HUDEP-2 (cell line): ENCODE results near the gene RBMS1.
A peak's percentile ranks its signal among the peaks of the same experiment; 100 is the strongest.

Source experiments
- DNase-seq, 76 experiments: peaks; one replicate each; lab custom pipeline; 2025; ENCODE audit not compliant: unreplicated experiment in 76 of 76; lab: John Stamatoyannopoulos, UW

Gene RBMS1

GRCh38 chr2:160417745-160418397 is 75.7 kb downstream of the RBMS1 start:
- DNase-seq = no peak

- DNase-seq = no peak
These were observed 77.6 kb downstream of the RBMS1 start for GRCh38 chr2:160415991-160416390.

- DNase-seq = no peak
These were observed 81.7 kb downstream of the RBMS1 start for GRCh38 chr2:160411955-160412354.

- no peak for DNase-seq
These were observed 82.4 kb downstream of the RBMS1 start for GRCh38 chr2:160411167-160411566.

DNA sequence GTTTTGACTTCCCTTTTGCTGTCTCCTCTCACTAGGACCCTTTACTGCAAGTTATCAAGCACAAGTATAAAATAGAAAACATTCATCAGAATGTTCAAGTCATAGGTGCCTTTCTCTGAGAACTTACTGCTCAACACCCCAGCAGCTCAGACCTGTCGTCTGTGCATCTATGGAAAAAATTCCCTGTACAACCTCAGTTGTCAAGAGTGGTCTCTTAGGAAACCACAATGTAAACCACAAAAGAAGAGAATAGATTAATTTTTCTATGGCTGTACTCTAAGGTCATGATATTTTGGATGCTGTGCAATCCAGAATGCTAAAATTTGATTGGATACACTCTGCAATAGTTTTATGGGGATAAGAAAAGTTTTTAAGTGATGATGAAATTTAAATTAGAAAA is 84.1 kb downstream of the RBMS1 start:
- DNase-seq = no peak

GRCh38 chr2:160408959-160409291 is 84.7 kb downstream of the RBMS1 start:
- DNase-seq = no peak

- DNase-seq = no peak
These were observed 85.2 kb downstream of the RBMS1 start for GRCh38 chr2:160408173-160408958.

DNA sequence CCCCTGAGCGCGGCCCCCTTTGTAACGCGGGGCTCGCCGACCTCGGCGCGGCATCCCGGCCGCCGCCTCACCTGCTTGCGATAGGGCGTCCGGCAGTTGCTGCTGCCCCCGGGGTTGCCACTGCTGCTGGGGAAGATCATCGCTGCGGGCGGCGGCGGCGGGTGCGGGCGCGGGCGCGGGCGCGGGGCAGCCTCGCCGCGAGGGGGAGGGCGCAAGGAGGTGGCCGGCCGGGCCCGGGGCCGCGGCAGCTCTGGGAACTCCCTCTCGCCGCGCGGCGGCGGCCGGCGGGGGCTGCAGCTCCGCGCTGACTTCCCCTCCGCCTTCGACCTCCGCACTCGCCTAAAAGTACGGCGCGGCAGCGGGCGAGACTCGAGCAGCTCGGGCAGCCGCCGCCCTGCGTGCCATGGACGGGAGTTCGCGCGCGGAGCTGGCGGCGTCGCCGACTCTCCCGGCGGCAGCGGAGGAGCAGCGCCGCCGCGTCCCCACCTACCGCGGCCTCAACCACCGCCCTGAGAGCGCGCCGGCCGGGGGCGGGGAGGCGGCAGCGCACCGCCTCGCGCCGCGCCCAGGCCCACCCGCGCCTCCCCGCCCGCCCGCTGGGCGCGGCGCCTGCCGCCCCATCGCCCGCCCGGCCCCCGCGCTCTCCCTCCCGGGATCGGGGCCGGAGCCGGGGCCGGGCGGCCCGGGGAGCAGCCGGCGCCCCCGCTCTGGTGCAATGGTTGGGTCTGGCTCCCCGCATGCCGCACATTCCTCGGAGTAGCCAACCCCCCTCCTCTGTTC is 86.0 kb downstream of the RBMS1 start:
- DNase-seq = peak in 40 of 76 experiments; percentile 6 to 68 (median 34)

DNA sequence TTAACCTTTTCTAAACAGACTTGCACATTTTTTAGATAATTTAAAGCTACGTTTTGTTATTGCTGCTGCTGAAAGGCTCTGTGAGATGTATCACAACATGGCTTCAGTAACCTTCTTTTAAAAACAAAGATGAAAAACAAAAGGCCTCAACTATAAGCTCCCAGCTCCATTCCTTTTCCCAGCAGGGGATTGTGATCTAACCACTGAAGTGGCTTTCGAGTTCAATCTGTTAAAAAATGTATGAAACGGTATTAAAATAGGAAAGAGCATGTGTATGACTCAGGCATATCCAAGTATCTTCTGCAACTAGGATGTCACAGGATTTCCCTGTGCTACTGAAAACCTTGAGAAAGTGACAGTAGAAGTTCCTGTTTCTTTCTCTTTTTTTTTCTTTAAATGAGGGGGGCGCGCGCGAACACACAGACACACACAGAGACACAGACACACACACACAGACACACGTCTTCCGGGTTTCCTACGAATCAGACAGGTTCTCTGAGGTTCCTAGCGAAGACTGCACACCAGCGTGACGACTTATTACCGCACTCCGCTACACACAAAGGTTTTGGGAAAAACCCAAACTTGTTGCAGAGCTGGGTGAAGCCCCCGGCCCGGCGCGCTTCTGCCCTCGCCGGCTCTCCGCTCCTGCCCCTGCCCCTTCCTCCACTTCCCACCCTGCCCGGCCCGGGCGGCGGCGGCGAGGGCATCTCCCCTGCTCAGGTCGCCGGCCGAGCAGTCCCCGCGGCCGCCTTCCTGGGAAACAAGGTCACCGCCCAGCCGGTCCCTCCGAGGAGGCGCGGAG is 86.8 kb downstream of the RBMS1 start:
- peak in 53 of 76 experiments; percentile 3 to 65 (median 35) for DNase-seq

- DNase-seq = peak in 55 of 76 experiments; percentile 6 to 69 (median 43)
These were observed 88.3 kb downstream of the RBMS1 start for GRCh38 chr2:160405077-160405867.

DNA sequence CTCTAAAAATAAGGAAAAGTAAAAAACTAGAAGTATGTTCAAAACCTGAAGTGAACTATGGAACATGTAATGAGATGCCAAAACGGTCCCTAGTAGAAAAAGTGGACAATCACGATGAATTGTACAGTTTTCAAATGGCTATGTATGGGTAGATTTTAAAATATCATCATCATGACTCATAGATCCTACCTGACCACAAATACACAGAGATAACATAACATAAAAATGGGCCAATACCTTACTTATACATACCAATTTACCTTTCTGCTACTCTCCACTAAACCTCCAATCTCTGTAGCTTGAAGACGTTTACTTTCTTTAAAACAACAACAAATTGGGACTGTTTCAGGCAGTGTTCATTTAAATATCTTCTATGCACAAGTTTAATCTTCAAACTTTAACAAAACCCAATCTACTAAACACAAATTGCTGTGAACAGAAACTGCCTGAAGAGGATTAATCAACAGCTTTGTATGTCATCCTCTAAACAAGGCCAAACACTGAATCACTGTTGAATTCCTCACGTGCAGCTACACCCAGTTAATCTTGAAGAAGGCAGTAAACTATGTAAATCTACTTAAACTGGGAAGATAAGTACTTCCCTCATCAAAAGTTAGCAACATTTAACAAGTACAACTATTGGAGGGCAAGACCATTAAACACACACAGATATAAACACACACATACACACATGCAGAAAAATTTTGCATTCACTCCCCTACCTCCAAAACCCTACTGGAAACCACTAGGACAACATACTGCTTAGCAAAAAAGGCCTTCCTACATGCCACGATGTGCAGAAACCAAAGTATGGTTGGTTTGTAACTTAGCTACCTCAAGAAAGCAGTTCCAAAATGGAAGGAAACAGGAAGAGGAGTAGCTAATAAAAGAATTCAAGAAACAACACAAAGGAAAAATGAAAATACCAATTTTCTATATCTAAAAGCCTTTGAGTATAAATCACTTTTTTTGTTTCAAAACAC is 90.3 kb downstream of the RBMS1 start:
- DNase-seq = peak in 2 of 76 experiments; percentile 5 to 12

GRCh38 chr2:160402501-160402900 is 91.1 kb downstream of the RBMS1 start:
- no peak for DNase-seq

- no peak for DNase-seq
These were observed 91.7 kb downstream of the RBMS1 start for GRCh38 chr2:160401895-160402294.

GRCh38 chr2:160399880-160400279 is 93.7 kb downstream of the RBMS1 start:
- no peak for DNase-seq

DNA sequence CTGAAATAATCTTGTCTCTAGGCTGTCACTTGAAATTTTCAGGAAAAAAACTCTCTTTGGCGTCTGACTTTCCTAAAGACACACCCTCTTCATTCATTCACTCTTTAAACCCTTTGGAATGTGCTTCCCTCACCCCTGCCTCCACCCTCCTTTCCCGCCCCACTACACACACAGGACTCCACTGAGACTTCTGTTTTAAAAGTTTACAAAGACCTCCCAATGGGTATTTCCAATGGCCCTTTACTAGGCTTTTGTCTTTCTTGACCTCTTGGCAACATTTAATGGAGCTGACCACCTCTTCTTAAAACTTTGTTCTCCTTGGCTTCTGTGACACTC is 96.1 kb downstream of the RBMS1 start:
- no peak for DNase-seq

DNA sequence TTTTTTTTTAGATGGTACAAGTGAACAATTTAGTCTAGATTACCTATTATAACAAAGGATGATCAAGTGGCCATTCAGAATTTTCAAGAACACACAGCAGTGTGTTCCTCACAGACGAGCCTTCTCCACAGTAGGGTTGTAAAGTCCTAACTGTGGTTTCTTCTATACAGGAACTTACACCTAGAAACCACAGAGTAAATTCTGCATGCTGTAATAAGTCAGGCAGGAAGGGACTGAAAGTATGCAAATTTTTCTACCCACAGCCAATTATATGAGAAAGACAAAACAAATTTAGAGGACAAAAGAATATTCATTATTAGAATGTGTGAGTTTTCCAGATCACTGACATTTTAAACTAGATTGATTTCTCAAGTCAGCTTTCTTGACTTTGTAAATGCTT is 99.5 kb downstream of the RBMS1 start:
- no peak for DNase-seq

- no peak for DNase-seq
These were observed 101.4 kb downstream of the RBMS1 start for GRCh38 chr2:160392201-160392600.

DNA sequence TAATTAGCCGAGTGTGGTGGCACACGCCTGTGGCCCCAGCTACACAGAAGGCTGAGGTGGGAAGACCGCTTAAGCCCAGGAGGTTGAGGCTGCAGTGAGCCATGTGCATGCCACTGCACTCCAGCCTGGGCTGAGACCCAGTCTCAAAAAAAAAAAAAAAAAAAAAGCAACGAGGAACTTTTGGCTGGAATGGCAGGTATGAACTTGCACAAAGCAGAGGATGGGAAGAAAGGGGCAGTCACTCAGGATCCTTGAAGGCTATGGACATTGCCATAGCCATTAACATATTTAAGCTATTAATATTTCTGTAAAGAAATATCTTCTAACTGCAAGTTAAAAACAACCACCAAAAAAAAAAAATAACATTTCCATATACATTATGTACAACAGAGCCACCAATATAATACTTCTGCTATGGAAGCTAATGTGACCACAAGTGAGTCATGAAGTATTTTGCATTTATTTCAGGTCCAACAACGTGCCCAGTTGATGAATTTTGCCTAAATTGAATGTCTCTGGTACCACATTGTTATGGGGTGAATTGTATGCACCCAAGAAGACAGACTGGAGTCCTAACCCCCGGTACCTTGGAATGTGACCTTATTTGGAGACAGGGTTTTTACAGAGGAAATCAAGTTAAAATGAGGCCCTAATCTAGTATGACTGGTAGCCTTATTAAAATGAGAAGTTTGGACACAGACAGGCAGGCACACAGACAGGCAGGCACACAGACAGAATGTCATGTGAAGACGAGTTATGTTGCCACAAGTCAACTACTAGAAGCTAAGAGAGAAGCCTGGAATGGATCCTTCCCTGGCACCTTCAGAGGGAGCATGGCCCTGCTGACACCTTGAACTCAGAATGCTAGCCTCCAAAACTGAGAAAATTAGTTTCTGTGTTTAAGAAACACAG is 102.8 kb downstream of the RBMS1 start:
- no peak for DNase-seq
